Measurements from ENCODE around the gene RYR3. TPM values are rescaled to one million over a fixed set of nuclear protein-coding genes. Genes with fewer than 3 reads are reported as not detected.

Gene RYR3
- total RNA-seq, 5 donors from 2014 or later (not counting 1 experiment from before 2014, with no cell fraction given) = 0.03 to 0.07 (median 0.04) TPM; not detected in 1

DNA sequence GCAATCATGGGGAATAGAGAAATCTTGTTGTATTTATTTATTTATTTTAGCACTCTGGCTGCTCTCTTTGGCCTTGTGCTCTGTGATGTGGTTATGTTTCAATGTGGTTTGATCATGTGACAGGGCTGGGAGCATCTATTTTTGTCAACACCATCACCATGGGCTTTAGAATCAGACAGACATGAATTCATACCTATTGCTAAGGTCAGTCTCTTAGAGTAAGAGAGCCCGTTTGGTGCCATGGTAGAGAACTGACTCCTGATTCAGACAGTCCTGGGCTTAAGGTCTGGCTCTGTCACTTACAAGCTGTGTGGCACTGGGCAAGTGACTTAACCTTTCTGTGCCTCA is 157.0 kb downstream of the RYR3 start:
- H3K27me3 ChIP-seq (replicated peaks in 1 of 2; ENCODE audit: control insufficient read depth in 2 of 2, extremely low read depth in 1 of 2, insufficient read depth in 2 of 2, low read length in 1 of 2) = peaks cover 0 to 3% of the 10 kb centered on the region in 2 experiments

DNA sequence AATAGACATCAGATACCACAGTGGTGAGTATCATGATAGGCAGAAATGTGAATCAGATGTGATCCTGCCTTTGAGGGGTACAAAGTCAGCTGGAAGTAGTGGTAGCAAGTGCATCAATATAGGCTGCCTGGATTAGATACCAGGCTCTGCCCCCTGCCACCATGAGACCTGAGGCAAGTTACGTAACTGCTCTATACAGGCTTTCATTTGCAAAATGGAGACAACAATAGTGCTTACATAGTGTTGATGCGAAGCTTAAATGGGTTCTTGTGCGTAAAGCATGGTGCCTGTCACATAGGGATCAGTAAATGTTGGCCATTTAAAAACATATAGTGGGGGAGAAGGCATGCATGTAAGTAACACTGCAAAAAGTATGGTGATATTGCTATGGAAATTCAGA is 158.0 kb downstream of the RYR3 start:
- Histone ChIP-seq H3K36me3 (ENCODE audit: control insufficient read depth in 2 of 2, extremely low read depth in 1 of 2, insufficient read depth in 1 of 2, low read length in 1 of 2) (no peaks in the 10 kb centered on the region), H3K27ac (ENCODE audit: low read length) (no peak overlapping the region), H3K4me3 (ENCODE audit: control insufficient read depth in 1 of 2, extremely low read depth in 1 of 2, low read length in 1 of 2) (no peak overlapping the region), H3K4me1 (ENCODE audit: control insufficient read depth in 1 of 2, extremely low read depth in 1 of 2, insufficient read depth in 2 of 2, low read length in 2 of 2) (no peaks in the 10 kb centered on the region), H3K27me3 (replicated peaks in 1 of 2; ENCODE audit: control insufficient read depth in 2 of 2, extremely low read depth in 1 of 2, insufficient read depth in 2 of 2, low read length in 1 of 2) (peaks cover 0 to 3% of the 10 kb centered on the region in 2 experiments), H3K9me3 (no peaks in the 10 kb centered on the region)
- POLR2A ChIA-PET = no interaction called here
- Mint-ChIP-seq H3K4me1 (no peaks in the 10 kb centered on the region), H3K4me3 (no peak overlapping the region), H3K27ac (no peak overlapping the region), H3K27me3 (peaks cover 5 to 15% of the 10 kb centered on the region in 2 donors), H3K9me3 (no peaks in the 10 kb centered on the region), H3K36me3 (no peaks in the 10 kb centered on the region)
- DNase-seq (no peak), ATAC-seq (replicated peaks in 1 of 4) (no peak)
- CTCF ChIA-PET = no interaction called here
- WGBS (ENCODE audit: insufficient coverage) = 75% methylated on average over 2 of the region's 3 CpGs

More for the DNA sequence above, 157.0 kb downstream of the RYR3 start:
- CTCF ChIA-PET = interaction anchor here in 1 of 2 donors (0.6 kb wide), 1 partner anchor 243 kb away, joined by 4 read pairs; no protein-coding TSS in a partner anchor
- Histone ChIP-seq H3K4me3 (ENCODE audit: control insufficient read depth in 1 of 2, extremely low read depth in 1 of 2, low read length in 1 of 2) (no peak overlapping the region), H3K27ac (ENCODE audit: low read length) (no peak overlapping the region), H3K4me1 (ENCODE audit: control insufficient read depth in 1 of 2, extremely low read depth in 1 of 2, insufficient read depth in 2 of 2, low read length in 2 of 2) (no peaks in the 10 kb centered on the region), H3K36me3 (ENCODE audit: control insufficient read depth in 2 of 2, extremely low read depth in 1 of 2, insufficient read depth in 1 of 2, low read length in 1 of 2) (no peaks in the 10 kb centered on the region), H3K9me3 (no peaks in the 10 kb centered on the region)
- WGBS (ENCODE audit: insufficient coverage) = 40% methylated on average over 1 of the region's 1 CpG
- no peak overlapping the region for H3K27ac Mint-ChIP-seq
- H3K4me3 Mint-ChIP-seq = no peak overlapping the region
- H3K9me3 Mint-ChIP-seq = no peaks in the 10 kb centered on the region
- peaks cover 4 to 14% of the 10 kb centered on the region in 2 donors for H3K27me3 Mint-ChIP-seq
- DNase-seq (no peak), ATAC-seq (replicated peaks in 1 of 4) (no peak)
- POLR2A ChIA-PET = no interaction called here
- H3K4me1 Mint-ChIP-seq = no peaks in the 10 kb centered on the region
- no peaks in the 10 kb centered on the region for H3K36me3 Mint-ChIP-seq

DNA sequence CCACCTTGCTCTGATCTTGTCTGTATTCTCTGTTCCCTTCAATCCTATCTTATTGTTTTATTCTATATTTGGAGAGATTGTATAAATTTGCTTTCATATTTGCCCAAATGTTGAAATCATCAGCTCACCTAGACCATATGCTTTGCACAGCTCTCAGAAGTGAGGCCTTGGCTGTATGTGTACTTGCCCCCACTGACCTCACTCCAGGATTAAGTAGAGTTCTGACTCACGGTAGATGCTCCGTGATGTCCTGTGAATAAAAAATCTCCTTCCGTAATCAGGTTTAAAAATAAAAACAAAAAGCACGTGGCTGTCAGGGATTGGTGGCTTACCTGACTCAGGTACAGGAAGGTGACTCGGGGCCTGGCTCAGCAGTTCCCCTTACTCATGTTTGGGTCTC is 162.2 kb downstream of the RYR3 start:
- CTCF ChIA-PET = no interaction called here
- Mint-ChIP-seq H3K27me3 (peaks cover 5 to 6% of the 10 kb centered on the region in 2 donors), H3K4me1 (no peaks in the 10 kb centered on the region), H3K4me3 (no peak overlapping the region), H3K27ac (no peak overlapping the region), H3K9me3 (no peaks in the 10 kb centered on the region), H3K36me3 (no peaks in the 10 kb centered on the region)
- Histone ChIP-seq H3K27me3 (replicated peaks in 1 of 2; ENCODE audit: control insufficient read depth in 2 of 2, extremely low read depth in 1 of 2, insufficient read depth in 2 of 2, low read length in 1 of 2) (no peaks in the 10 kb centered on the region), H3K4me1 (ENCODE audit: control insufficient read depth in 1 of 2, extremely low read depth in 1 of 2, insufficient read depth in 2 of 2, low read length in 2 of 2) (no peaks in the 10 kb centered on the region), H3K27ac (ENCODE audit: low read length) (no peak overlapping the region), H3K36me3 (ENCODE audit: control insufficient read depth in 2 of 2, extremely low read depth in 1 of 2, insufficient read depth in 1 of 2, low read length in 1 of 2) (no peaks in the 10 kb centered on the region), H3K4me3 (ENCODE audit: control insufficient read depth in 1 of 2, extremely low read depth in 1 of 2, low read length in 1 of 2) (no peak overlapping the region), H3K9me3 (no peaks in the 10 kb centered on the region)
- 87% methylated on average over 5 of the region's 5 CpGs for WGBS (ENCODE audit: insufficient coverage)
- POLR2A ChIA-PET = no interaction called here
- no peak for ATAC-seq (replicated peaks in 1 of 4)
- no peak for DNase-seq

DNA sequence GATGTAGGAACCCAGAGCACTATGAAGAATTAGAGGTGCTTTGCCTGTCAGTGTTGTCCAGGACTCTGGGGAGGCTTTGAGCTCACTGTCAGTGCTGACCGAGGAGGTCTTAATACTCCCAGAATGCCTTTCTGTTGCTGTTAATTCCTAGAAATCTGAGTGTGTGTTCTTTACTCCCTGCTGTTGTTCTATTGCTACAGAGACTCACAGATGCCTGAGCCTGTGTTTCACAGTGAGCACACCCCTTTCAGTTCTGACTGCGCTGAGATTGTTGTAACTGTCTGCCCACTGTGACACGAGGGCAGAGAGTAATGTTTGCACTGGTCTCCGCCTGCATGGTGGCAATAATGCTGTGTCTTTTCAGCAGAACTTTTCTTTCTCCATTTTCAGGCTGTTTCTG is 162.9 kb downstream of the RYR3 start:
- no peak overlapping the region for H3K27ac Mint-ChIP-seq
- Histone ChIP-seq H3K27me3 (replicated peaks in 1 of 2; ENCODE audit: control insufficient read depth in 2 of 2, extremely low read depth in 1 of 2, insufficient read depth in 2 of 2, low read length in 1 of 2) (no peaks in the 10 kb centered on the region), H3K9me3 (no peaks in the 10 kb centered on the region), H3K4me1 (ENCODE audit: control insufficient read depth in 1 of 2, extremely low read depth in 1 of 2, insufficient read depth in 2 of 2, low read length in 2 of 2) (no peaks in the 10 kb centered on the region), H3K27ac (ENCODE audit: low read length) (no peak overlapping the region), H3K36me3 (ENCODE audit: control insufficient read depth in 2 of 2, extremely low read depth in 1 of 2, insufficient read depth in 1 of 2, low read length in 1 of 2) (no peaks in the 10 kb centered on the region), H3K4me3 (ENCODE audit: control insufficient read depth in 1 of 2, extremely low read depth in 1 of 2, low read length in 1 of 2) (no peak overlapping the region)
- ATAC-seq (replicated peaks in 1 of 4) (no peak), DNase-seq (no peak)
- H3K27me3 Mint-ChIP-seq = peaks cover 5 to 6% of the 10 kb centered on the region in 2 donors
- H3K4me3 Mint-ChIP-seq = no peak overlapping the region
- H3K9me3 Mint-ChIP-seq = no peaks in the 10 kb centered on the region
- no peaks in the 10 kb centered on the region for H3K4me1 Mint-ChIP-seq
- H3K36me3 Mint-ChIP-seq = no peaks in the 10 kb centered on the region
- POLR2A ChIA-PET = no interaction called here
- CTCF ChIA-PET = no interaction called here
- no CpG with 5 or more reads among the region's 4 CpGs for WGBS (ENCODE audit: insufficient coverage)

DNA sequence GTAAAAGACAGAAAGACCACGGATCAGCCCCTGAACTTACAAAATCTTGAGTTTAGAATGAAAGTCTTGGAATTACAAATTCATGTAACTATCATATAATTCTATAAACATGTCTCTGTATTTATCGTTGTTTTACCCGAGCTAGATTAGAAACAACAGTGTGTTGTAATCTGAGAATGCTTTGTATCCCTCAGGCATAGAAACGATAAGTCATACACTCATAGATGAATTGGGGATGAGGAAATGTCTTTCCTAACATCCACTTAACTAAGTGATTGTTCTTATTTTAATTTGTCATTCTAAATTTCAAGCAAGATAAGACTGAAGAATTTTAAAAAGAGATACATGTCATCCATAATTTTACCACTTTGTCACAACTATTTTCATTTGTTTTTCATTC is 165.3 kb downstream of the RYR3 start:
- Histone ChIP-seq H3K36me3 (ENCODE audit: control insufficient read depth in 2 of 2, extremely low read depth in 1 of 2, insufficient read depth in 1 of 2, low read length in 1 of 2) (no peaks in the 10 kb centered on the region), H3K27me3 (replicated peaks in 1 of 2; ENCODE audit: control insufficient read depth in 2 of 2, extremely low read depth in 1 of 2, insufficient read depth in 2 of 2, low read length in 1 of 2) (no peaks in the 10 kb centered on the region), H3K4me1 (ENCODE audit: control insufficient read depth in 1 of 2, extremely low read depth in 1 of 2, insufficient read depth in 2 of 2, low read length in 2 of 2) (no peaks in the 10 kb centered on the region), H3K27ac (ENCODE audit: low read length) (no peak overlapping the region), H3K4me3 (ENCODE audit: control insufficient read depth in 1 of 2, extremely low read depth in 1 of 2, low read length in 1 of 2) (no peak overlapping the region), H3K9me3 (no peaks in the 10 kb centered on the region)
- Mint-ChIP-seq H3K27me3 (peaks cover 5 to 6% of the 10 kb centered on the region in 2 donors), H3K4me3 (no peak overlapping the region), H3K27ac (no peak overlapping the region), H3K9me3 (no peaks in the 10 kb centered on the region), H3K36me3 (no peaks in the 10 kb centered on the region), H3K4me1 (no peaks in the 10 kb centered on the region)
- no peak for DNase-seq
- ChIA-PET POLR2A (no interaction called here), CTCF (no interaction called here)
- WGBS (ENCODE audit: insufficient coverage) = no CpG with 5 or more reads among the region's 4 CpGs
- ATAC-seq (replicated peaks in 1 of 4) = no peak

DNA sequence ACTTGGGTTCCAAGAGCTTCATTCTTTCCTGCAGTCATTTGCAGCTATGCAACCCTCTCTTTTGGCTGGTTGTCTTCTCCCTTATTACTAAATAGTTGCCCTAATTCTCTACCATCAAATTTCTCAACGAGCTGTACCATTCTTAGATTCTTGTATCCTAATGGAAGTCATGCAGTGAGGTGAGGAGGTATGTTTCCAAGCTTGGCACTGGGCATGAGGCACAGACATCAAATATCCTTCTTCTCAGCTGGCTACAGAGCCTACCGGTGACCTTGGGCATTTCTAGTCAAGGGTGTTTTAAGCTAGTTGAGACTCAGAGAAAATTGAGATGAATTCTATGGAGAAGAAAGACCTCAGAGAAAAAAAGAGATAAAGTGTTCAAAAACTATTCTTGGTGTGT is 166.1 kb downstream of the RYR3 start:
- ChIA-PET POLR2A (no interaction called here), CTCF (no interaction called here)
- no peaks in the 10 kb centered on the region for H3K27me3 ChIP-seq (replicated peaks in 1 of 2; ENCODE audit: control insufficient read depth in 2 of 2, extremely low read depth in 1 of 2, insufficient read depth in 2 of 2, low read length in 1 of 2)
- ATAC-seq (replicated peaks in 1 of 4) (no peak), DNase-seq (no peak)
- Mint-ChIP-seq H3K36me3 (no peaks in the 10 kb centered on the region), H3K9me3 (no peaks in the 10 kb centered on the region), H3K4me1 (no peaks in the 10 kb centered on the region), H3K27me3 (peaks cover 5 to 6% of the 10 kb centered on the region in 2 donors), H3K4me3 (no peak overlapping the region), H3K27ac (no peak overlapping the region)
- H3K4me1 ChIP-seq (ENCODE audit: control insufficient read depth in 1 of 2, extremely low read depth in 1 of 2, insufficient read depth in 2 of 2, low read length in 2 of 2) = no peaks in the 10 kb centered on the region
- H3K9me3 ChIP-seq = no peaks in the 10 kb centered on the region
- no peak overlapping the region for H3K4me3 ChIP-seq (ENCODE audit: control insufficient read depth in 1 of 2, extremely low read depth in 1 of 2, low read length in 1 of 2)
- no CpG with 5 or more reads among the region's 2 CpGs for WGBS (ENCODE audit: insufficient coverage)
- no peak overlapping the region for H3K27ac ChIP-seq (ENCODE audit: low read length)
- H3K36me3 ChIP-seq (ENCODE audit: control insufficient read depth in 2 of 2, extremely low read depth in 1 of 2, insufficient read depth in 1 of 2, low read length in 1 of 2) = no peaks in the 10 kb centered on the region

DNA sequence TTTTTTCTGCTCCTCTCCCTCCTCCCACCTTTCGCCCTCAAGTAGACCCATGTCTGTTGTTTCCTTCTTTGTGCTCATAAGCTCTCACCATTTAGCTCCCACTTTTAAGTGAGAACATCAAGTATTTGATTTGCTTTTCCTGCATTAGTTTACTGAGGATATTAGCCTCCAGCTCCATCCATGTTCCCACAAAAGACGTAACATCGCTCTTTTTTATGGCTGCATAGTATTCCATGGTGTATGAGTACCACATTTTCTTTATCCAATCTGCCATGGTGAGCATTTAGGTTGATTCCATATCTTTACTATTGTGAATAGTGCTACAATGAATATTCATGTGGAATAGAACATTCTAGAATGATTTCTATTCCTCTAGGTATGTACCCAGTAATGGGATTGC is 178.6 kb downstream of the RYR3 start:
- Histone ChIP-seq H3K27ac (ENCODE audit: low read length) (no peak overlapping the region), H3K27me3 (replicated peaks in 1 of 2; ENCODE audit: control insufficient read depth in 2 of 2, extremely low read depth in 1 of 2, insufficient read depth in 2 of 2, low read length in 1 of 2) (no peaks in the 10 kb centered on the region), H3K9me3 (no peaks in the 10 kb centered on the region), H3K36me3 (ENCODE audit: control insufficient read depth in 2 of 2, extremely low read depth in 1 of 2, insufficient read depth in 1 of 2, low read length in 1 of 2) (no peaks in the 10 kb centered on the region), H3K4me3 (ENCODE audit: control insufficient read depth in 1 of 2, extremely low read depth in 1 of 2, low read length in 1 of 2) (no peak overlapping the region), H3K4me1 (ENCODE audit: control insufficient read depth in 1 of 2, extremely low read depth in 1 of 2, insufficient read depth in 2 of 2, low read length in 2 of 2) (no peaks in the 10 kb centered on the region)
- no peak overlapping the region for H3K4me3 Mint-ChIP-seq
- CTCF ChIA-PET = no interaction called here
- POLR2A ChIA-PET = no interaction called here
- DNase-seq (no peak), ATAC-seq (replicated peaks in 1 of 4) (no peak)
- no peaks in the 10 kb centered on the region for H3K4me1 Mint-ChIP-seq
- H3K27me3 Mint-ChIP-seq = peaks cover 2 to 6% of the 10 kb centered on the region in 2 donors
- 83% methylated on average over 1 of the region's 3 CpGs for WGBS (ENCODE audit: insufficient coverage)
- H3K36me3 Mint-ChIP-seq = no peaks in the 10 kb centered on the region
- H3K9me3 Mint-ChIP-seq = peaks cover 0 to 5% (median 3%) of the 10 kb centered on the region in 3 donors
- no peak overlapping the region for H3K27ac Mint-ChIP-seq
